HEK293 (cell line): ENCODE measurements around the gene CHFR.

Source experiments
- CTCF ChIA-PET: fragments of 350-600 bp; formaldehyde crosslinking; extraction: SDS; loops from one replicate; lab custom pipeline; 2021; ENCODE audit warnings: antibody characterized with exemption; lab: Yijun Ruan, JAX
- POLR2A ChIA-PET: fragments of 300-600 bp; formaldehyde crosslinking; extraction: SDS; loops from one replicate; lab custom pipeline; 2020; ENCODE audit warnings: antibody characterized with exemption, inconsistent platforms; lab: Yijun Ruan, JAX
- H3K27ac ChIP-seq: fragments of 200-500 bp; sonication (Bioruptor generic); 2 replicates; pipeline ENCODE4 v1.5.1; 2014; ENCODE audit warnings: low read depth, low read length, control low read depth, inconsistent platforms; ENCODE audit errors: extremely low read depth
- H3K36me3 ChIP-seq, 2 experiments: fragments of 200-500 bp in 1 of 2; sonication (Bioruptor generic) in 1 of 2; 1 replicate in 1 of 2; 2 replicates in 1 of 2; pipeline ENCODE4 v1.5.1; 2014 to 2017; ENCODE audit warnings: inconsistent platforms in 2 of 2, low read length in 2 of 2; ENCODE audit not compliant: control insufficient read depth in 2 of 2, insufficient read depth in 1 of 2
- H3K4me1 ChIP-seq: fragments of 200-500 bp; sonication (Bioruptor generic); 2 replicates; pipeline ENCODE4 v1.5.1; 2014; ENCODE audit warnings: mild to moderate bottlenecking, low read length, inconsistent platforms; ENCODE audit not compliant: control insufficient read depth, insufficient read depth
- H3K4me3 ChIP-seq: 2 replicates; pipeline ENCODE4 v1.5.1; 2011; ENCODE audit warnings: low read depth, mild to moderate bottlenecking, control low read depth, low read length, moderate library complexity
- H3K9me3 ChIP-seq: fragments of 200-500 bp; sonication (Bioruptor generic); 2 replicates; pipeline ENCODE4 v1.5.1; 2014; ENCODE audit warnings: low read depth, low read length, inconsistent platforms; ENCODE audit not compliant: control insufficient read depth, insufficient read depth
- KLF8 ChIP-seq: fragments of 450-650 bp; formaldehyde crosslinking; IDR thresholded peaks from 2 replicates; pipeline ENCODE4 v1.5.1; 2016; ENCODE audit warnings: missing biosample characterization, missing genetic modification characterization
- TRIM28 ChIP-seq: IDR thresholded peaks from 2 replicates; pipeline ENCODE4 v1.6.1; 2011; ENCODE audit warnings: low read length, control low read depth, borderline replicate concordance
- TSHZ1 ChIP-seq: fragments of 450-650 bp; formaldehyde crosslinking; IDR thresholded peaks from 2 replicates; pipeline ENCODE4 v1.5.1; 2016; ENCODE audit warnings: missing biosample characterization, missing genetic modification characterization, borderline replicate concordance
- ZFP41 ChIP-seq: fragments of 450-650 bp; formaldehyde crosslinking; IDR thresholded peaks from 2 replicates; pipeline ENCODE4 v1.5.1; 2016; ENCODE audit warnings: missing biosample characterization, missing genetic modification characterization, borderline replicate concordance
- ZIC2 ChIP-seq: fragments of 450-650 bp; formaldehyde crosslinking; IDR thresholded peaks from 2 replicates; pipeline ENCODE4 v1.5.1; 2016; ENCODE audit warnings: missing biosample characterization, missing genetic modification characterization
- ZNF18 ChIP-seq: fragments of 450-650 bp; formaldehyde crosslinking; IDR thresholded peaks from 2 replicates; pipeline ENCODE4 v1.5.1; 2016; ENCODE audit warnings: missing biosample characterization, missing genetic modification characterization
- ZNF223 ChIP-seq: fragments of 450-650 bp; formaldehyde crosslinking; IDR thresholded peaks from 2 replicates; pipeline ENCODE4 v1.5.1; 2016; ENCODE audit warnings: missing biosample characterization, missing genetic modification characterization
- ZNF335 ChIP-seq: fragments of 450-650 bp; formaldehyde crosslinking; conservative IDR thresholded peaks from 2 replicates; pipeline ENCODE4 v1.5.1; 2016; ENCODE audit warnings: missing biosample characterization, missing genetic modification characterization
- ZNF48 ChIP-seq: fragments of 450-650 bp; formaldehyde crosslinking; IDR thresholded peaks from 2 replicates; pipeline ENCODE4 v1.5.1; 2016; ENCODE audit warnings: missing biosample characterization, missing genetic modification characterization
- ZNF530 ChIP-seq: fragments of 450-650 bp; formaldehyde crosslinking; IDR thresholded peaks from 2 replicates; pipeline ENCODE4 v1.5.1; 2016; ENCODE audit warnings: low read depth, missing biosample characterization, missing genetic modification characterization
- ZNF549 ChIP-seq: fragments of 450-650 bp; IDR thresholded peaks from 2 replicates; pipeline ENCODE4 v1.5.1; 2018; ENCODE audit warnings: missing biosample characterization, missing genetic modification characterization, mild to moderate bottlenecking, inconsistent platforms, moderate library complexity
- ZNF610 ChIP-seq: fragments of 450-650 bp; formaldehyde crosslinking; IDR thresholded peaks from 2 replicates; pipeline ENCODE4 v1.5.1; 2016; ENCODE audit warnings: missing biosample characterization, missing genetic modification characterization, borderline replicate concordance
- ZNF621 ChIP-seq: fragments of 450-650 bp; formaldehyde crosslinking; IDR thresholded peaks from 2 replicates; pipeline ENCODE4 v1.5.1; 2017; ENCODE audit warnings: missing biosample characterization, missing genetic modification characterization
- ZNF654 ChIP-seq: fragments of 450-650 bp; formaldehyde crosslinking; IDR thresholded peaks from 2 replicates; pipeline ENCODE4 v1.5.1; 2016; ENCODE audit warnings: low read depth, missing biosample characterization, missing genetic modification characterization
- ZNF664 ChIP-seq: fragments of 450-650 bp; formaldehyde crosslinking; IDR thresholded peaks from 2 replicates; pipeline ENCODE4 v1.5.1; 2016; ENCODE audit warnings: missing biosample characterization, missing genetic modification characterization
- ZNF692 ChIP-seq: fragments of 450-650 bp; formaldehyde crosslinking; IDR thresholded peaks from 2 replicates; pipeline ENCODE4 v1.5.1; 2016; ENCODE audit warnings: missing biosample characterization, missing genetic modification characterization
- ZNF701 ChIP-seq: fragments of 450-650 bp; formaldehyde crosslinking; IDR thresholded peaks from 2 replicates; pipeline ENCODE4 v1.5.1; 2016; ENCODE audit warnings: missing biosample characterization, missing genetic modification characterization
- ZSCAN23 ChIP-seq: fragments of 450-650 bp; formaldehyde crosslinking; IDR thresholded peaks from 2 replicates; pipeline ENCODE4 v1.5.1; 2016; ENCODE audit warnings: missing biosample characterization, missing genetic modification characterization
- TF ChIP-seq, protein P1 (sequence below): fragments of 450-650 bp; formaldehyde crosslinking; IDR thresholded peaks from 2 replicates; pipeline ENCODE4 v1.5.1; 2017; ENCODE audit warnings: missing biosample characterization, missing genetic modification characterization
- TF ChIP-seq, protein P2 (sequence below): IDR thresholded peaks from 2 replicates; pipeline ENCODE4 v1.6.1; 2011; ENCODE audit warnings: mild to moderate bottlenecking, low read depth, low read length, borderline replicate concordance
- TF ChIP-seq, protein P3 (sequence below): fragments of 450-650 bp; formaldehyde crosslinking; IDR thresholded peaks from 2 replicates; pipeline ENCODE4 v1.5.1; 2016; ENCODE audit warnings: missing biosample characterization, missing genetic modification characterization

Gene CHFR

GRCh38 chr12:132786192-132786591, 101.2 kb downstream of the CHFR start (continued):
- TF ChIP-seq TSHZ1 (tag by site-specific recombination) (no peak), ZNF664 (no peak)
- TF ChIP-seq, protein P1, sequence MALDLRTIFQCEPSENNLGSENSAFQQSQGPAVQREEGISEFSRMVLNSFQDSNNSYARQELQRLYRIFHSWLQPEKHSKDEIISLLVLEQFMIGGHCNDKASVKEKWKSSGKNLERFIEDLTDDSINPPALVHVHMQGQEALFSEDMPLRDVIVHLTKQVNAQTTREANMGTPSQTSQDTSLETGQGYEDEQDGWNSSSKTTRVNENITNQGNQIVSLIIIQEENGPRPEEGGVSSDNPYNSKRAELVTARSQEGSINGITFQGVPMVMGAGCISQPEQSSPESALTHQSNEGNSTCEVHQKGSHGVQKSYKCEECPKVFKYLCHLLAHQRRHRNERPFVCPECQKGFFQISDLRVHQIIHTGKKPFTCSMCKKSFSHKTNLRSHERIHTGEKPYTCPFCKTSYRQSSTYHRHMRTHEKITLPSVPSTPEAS (tag by site-specific recombination): no peak

DNA sequence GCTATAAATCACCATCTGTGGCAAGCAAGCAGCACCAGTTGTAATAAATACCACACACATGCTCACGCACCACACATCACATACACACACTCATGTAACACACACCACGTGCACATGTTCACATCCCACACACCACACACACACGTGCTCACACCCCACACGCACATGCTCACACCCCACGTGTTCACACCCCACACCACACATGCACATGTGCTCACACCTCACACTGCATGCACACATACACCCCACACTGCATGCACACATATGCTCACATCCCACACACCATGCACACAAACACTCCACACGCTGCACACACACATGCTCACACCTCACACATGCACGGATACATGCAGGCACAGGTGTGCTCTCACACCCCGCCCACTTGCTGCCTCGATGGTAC, 102.8 kb downstream of the CHFR start:
- H3K4me1 ChIP-seq: no peaks in the 10 kb centered on the region
- peaks cover 11 to 88% of the 10 kb centered on the region in 2 experiments; a peak in 2 of 3 replicates for H3K36me3 ChIP-seq
- H3K4me3 ChIP-seq: no peak overlapping the region
- H3K9me3 ChIP-seq: no peaks in the 10 kb centered on the region
- TF ChIP-seq ZNF18 (peak; percentile 98), ZNF223 (tag by site-specific recombination) (no peak)
- TF ChIP-seq, all 188 proteins: peak for 1
- POLR2A ChIA-PET: no interaction called here
- no peak overlapping the region for H3K27ac ChIP-seq
- CTCF ChIA-PET: no interaction called here

DNA sequence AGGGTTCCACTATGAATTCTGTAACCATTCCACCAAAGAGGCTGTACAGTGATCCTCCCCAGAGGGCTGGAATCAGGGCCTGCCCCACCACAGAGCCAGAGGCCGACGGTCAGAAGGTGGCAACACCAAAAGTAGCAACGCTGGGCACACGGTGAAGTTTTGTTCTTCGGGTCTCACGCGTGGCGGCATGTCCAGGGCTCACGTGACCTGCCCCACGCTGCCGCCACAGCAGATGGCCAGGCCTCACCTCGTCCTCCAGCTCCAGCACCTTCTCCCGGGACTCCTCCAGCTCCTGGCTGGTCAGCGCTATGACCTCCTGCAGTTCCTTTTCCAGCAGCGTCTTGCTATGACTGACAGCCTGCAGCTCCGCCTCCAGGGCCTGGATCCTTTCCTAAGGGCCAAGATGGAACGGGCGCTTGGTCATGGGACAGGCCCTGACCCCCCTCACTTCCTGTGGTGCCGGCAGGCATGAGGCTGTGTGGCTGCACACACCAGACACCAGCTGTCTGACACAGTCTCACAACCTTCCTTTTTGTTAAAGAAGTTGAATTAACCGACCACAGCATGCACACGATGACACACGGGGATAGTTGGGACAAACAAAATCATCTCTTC, 103.4 kb downstream of the CHFR start:
- Histone ChIP-seq H3K4me3 (no peak overlapping the region), H3K4me1 (no peaks in the 10 kb centered on the region), H3K9me3 (no peaks in the 10 kb centered on the region), H3K27ac (no peak overlapping the region), H3K36me3 (peaks cover 12 to 86% of the 10 kb centered on the region in 2 experiments; a peak in 2 of 3 replicates)
- ChIA-PET POLR2A (no interaction called here), CTCF (no interaction called here)
- TF ChIP-seq ZSCAN23 (tag by site-specific recombination) (no peak), ZNF692 (no peak), ZNF621 (tag by site-specific recombination) (no peak), ZNF654 (tag by site-specific recombination) (no peak), ZNF530 (tag by site-specific recombination) (no peak), ZFP41 (tag by site-specific recombination) (no peak), ZNF335 (tag by site-specific recombination) (no peak), ZNF549 (tag by site-specific recombination) (no peak), ZNF701 (tag by site-specific recombination) (no peak), KLF8 (no peak), ZNF610 (tag by site-specific recombination) (no peak), ZIC2 (tag by site-specific recombination) (no peak), ZNF48 (tag by site-specific recombination) (no peak), TRIM28 (no peak)
- TF ChIP-seq, protein P2, sequence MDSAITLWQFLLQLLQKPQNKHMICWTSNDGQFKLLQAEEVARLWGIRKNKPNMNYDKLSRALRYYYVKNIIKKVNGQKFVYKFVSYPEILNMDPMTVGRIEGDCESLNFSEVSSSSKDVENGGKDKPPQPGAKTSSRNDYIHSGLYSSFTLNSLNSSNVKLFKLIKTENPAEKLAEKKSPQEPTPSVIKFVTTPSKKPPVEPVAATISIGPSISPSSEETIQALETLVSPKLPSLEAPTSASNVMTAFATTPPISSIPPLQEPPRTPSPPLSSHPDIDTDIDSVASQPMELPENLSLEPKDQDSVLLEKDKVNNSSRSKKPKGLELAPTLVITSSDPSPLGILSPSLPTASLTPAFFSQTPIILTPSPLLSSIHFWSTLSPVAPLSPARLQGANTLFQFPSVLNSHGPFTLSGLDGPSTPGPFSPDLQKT: no peak
- TF ChIP-seq, protein P3, sequence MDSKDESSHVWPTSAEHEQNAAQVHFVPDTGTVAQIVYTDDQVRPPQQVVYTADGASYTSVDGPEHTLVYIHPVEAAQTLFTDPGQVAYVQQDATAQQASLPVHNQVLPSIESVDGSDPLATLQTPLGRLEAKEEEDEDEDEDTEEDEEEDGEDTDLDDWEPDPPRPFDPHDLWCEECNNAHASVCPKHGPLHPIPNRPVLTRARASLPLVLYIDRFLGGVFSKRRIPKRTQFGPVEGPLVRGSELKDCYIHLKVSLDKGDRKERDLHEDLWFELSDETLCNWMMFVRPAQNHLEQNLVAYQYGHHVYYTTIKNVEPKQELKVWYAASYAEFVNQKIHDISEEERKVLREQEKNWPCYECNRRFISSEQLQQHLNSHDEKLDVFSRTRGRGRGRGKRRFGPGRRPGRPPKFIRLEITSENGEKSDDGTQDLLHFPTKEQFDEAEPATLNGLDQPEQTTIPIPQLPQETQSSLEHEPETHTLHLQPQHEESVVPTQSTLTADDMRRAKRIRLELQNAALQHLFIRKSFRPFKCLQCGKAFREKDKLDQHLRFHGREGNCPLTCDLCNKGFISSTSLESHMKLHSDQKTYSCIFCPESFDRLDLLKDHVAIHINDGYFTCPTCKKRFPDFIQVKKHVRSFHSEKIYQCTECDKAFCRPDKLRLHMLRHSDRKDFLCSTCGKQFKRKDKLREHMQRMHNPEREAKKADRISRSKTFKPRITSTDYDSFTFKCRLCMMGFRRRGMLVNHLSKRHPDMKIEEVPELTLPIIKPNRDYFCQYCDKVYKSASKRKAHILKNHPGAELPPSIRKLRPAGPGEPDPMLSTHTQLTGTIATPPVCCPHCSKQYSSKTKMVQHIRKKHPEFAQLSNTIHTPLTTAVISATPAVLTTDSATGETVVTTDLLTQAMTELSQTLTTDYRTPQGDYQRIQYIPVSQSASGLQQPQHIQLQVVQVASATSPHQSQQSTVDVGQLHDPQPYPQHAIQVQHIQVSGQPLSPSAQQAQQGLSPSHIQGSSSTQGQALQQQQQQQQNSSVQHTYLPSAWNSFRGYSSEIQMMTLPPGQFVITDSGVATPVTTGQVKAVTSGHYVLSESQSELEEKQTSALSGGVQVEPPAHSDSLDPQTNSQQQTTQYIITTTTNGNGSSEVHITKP (tag by site-specific recombination): no peak
